ENCODE measurements around the gene PPM1H.

Gene PPM1H

GRCh38 chr12:62767946-62768345 lies 167.0 kb downstream of the PPM1H start:
- no peak for TF ChIP-seq CTCF (IDR thresholded peaks at IDR 0.05; ENCODE audit: borderline replicate concordance, insufficient read depth, low read depth, low read length)
- H3K4me3 ChIP-seq (ENCODE audit: low read depth, low read length), result no peak overlapping the region

- no peak for TF ChIP-seq CTCF (IDR thresholded peaks at IDR 0.05; ENCODE audit: borderline replicate concordance, insufficient read depth, low read depth, low read length)
- no peak overlapping the region for H3K4me3 ChIP-seq (ENCODE audit: low read depth, low read length)
These were observed 167.5 kb downstream of the PPM1H start for GRCh38 chr12:62767496-62767895.

GRCh38 chr12:62766496-62766895 lies 168.5 kb downstream of the PPM1H start:
- TF ChIP-seq CTCF (IDR thresholded peaks at IDR 0.05; ENCODE audit: borderline replicate concordance, insufficient read depth, low read depth, low read length), result no peak
- H3K4me3 ChIP-seq (ENCODE audit: low read depth, low read length), result no peak overlapping the region

DNA sequence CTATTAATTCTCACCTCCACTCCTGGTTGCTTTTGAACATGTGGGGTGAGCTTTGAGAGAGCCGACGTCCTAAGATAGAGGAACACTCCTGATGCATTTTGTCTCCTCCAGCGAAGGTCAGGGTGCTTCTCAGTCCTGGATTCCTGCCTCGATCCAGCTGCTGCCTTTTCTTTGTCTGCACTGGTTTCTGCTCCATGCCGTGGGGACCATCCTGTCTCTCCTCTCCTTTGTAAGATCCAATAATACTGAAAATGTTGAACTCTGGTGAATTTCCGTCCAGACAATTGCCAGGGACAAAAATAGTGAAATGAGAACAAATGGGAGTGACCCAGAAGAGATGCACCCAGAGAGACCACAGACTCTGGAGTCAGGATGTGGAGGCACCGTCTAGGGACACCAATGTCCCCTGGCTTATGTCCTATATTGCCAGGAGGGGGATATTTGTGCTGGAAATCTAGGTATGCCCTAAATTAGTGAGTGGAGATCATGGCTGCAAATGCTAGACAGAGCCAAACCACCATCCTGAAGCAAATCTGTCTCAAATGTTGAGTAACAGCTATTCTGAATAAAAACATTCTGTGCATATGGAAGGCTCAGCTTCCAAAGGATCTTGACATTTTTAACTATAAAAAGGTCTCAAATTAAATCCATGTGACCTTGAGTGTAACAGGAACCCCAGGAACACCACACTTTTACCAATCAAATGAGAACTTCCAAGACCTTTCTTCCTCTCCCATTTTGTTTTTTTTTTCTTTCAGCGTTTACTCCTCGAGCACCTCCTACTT lies 170.9 kb downstream of the PPM1H start:
- TF ChIP-seq CTCF (IDR thresholded peaks at IDR 0.05; ENCODE audit: borderline replicate concordance, insufficient read depth, low read depth, low read length), result no peak
- H3K4me3 ChIP-seq (ENCODE audit: low read depth, low read length), result no peak overlapping the region

DNA sequence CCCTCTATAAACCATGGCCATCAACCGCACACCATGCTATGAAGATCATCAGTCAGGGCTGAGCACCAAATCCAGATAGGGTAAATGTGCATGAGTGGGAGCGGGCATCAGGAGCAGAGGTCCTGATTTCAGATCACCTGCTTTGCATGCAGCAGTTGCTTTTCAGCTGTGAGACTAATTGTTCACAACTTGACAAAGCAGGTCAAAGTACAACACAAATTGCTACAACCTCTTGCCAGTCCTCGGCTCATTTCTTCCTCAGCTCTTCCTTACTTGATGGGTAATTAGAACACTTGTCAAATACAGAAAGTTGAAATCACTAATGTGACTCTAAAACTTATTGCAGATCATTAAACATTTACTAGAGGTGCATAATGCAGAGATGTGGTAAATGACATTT lies 171.6 kb downstream of the PPM1H start:
- TF ChIP-seq CTCF (IDR thresholded peaks at IDR 0.05; ENCODE audit: borderline replicate concordance, insufficient read depth, low read depth, low read length), result no peak
- H3K4me3 ChIP-seq (ENCODE audit: low read depth, low read length), result no peak overlapping the region

DNA sequence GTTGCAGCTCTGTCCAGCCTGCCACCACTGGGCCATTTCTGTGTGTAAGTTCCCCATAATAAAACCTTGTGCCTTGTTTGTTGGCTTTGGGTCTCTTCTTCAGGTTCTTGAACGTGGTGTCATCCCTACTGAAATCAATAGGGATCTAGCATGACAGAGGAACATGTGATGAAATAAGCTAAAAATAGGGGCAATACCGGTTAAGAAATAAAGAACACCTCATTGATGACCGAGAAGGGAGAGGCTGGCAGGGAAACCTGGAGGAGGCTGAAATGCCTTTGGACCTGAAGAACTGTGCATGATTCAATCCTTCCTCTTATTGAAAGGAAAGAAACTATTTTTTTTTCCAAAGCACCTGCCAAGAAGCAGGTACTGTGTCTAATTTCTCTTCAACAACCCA lies 172.3 kb downstream of the PPM1H start:
- H3K4me3 ChIP-seq (ENCODE audit: low read depth, low read length), result no peak overlapping the region
- no peak for TF ChIP-seq CTCF (IDR thresholded peaks at IDR 0.05; ENCODE audit: borderline replicate concordance, insufficient read depth, low read depth, low read length)

GRCh38 chr12:62761658-62762057 lies 173.3 kb downstream of the PPM1H start:
- H3K4me3 ChIP-seq (ENCODE audit: low read depth, low read length), result no peak overlapping the region
- no peak for TF ChIP-seq CTCF (IDR thresholded peaks at IDR 0.05; ENCODE audit: borderline replicate concordance, insufficient read depth, low read depth, low read length)

Measured in GM12875 (cell line).